ENCODE data around the gene ANXA10. TPM values are rescaled to one million over a fixed set of nuclear protein-coding genes. Genes with fewer than 3 reads are reported as not detected.

Gene ANXA10
- total RNA-seq, 4 donors from 2014 or later = not detected

DNA sequence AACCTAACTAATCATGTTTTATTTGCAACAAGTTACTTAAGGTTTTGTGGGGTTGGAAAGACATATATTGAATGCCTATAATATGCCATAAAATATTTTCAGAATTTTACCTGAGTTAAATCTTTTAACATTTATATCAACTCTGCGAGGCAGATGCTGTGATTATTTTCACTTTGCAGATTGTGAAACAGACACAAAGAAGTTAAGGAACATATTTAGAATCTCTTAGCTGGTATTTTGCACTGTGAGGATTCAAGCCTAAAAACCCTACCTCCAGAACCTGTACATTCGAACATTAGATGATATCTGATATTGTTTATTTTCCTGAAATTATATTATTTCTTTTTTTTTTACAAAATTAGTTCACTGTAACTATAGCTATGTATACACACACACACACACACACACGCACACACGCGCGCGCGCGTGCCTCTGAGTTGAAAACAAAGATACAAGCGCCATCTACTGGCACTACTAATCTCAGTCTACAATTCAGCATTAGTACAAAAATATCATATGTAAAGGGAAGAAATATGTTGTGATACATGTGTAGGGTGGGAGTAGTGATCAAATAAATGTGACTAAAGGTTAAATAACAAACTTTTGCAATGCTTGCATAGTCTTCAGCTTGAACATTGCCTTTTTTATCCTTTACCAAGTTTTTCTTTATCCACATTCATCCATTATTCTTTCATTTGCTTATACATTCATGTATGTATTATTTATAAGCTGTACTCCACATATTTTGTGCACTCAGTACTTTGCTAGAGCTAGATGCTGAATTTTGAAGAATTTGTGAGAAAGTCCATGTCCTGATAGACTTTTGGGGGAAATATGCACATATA, 61.5 kb downstream of the ANXA10 start:
- peak; percentile 59 for ATAC-seq (ENCODE audit: low FRiP score)
- DNase-seq (ENCODE audit: low spot score) = peak; percentile 50
- TF ChIP-seq, protein P1, sequence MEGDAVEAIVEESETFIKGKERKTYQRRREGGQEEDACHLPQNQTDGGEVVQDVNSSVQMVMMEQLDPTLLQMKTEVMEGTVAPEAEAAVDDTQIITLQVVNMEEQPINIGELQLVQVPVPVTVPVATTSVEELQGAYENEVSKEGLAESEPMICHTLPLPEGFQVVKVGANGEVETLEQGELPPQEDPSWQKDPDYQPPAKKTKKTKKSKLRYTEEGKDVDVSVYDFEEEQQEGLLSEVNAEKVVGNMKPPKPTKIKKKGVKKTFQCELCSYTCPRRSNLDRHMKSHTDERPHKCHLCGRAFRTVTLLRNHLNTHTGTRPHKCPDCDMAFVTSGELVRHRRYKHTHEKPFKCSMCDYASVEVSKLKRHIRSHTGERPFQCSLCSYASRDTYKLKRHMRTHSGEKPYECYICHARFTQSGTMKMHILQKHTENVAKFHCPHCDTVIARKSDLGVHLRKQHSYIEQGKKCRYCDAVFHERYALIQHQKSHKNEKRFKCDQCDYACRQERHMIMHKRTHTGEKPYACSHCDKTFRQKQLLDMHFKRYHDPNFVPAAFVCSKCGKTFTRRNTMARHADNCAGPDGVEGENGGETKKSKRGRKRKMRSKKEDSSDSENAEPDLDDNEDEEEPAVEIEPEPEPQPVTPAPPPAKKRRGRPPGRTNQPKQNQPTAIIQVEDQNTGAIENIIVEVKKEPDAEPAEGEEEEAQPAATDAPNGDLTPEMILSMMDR (IDR thresholded peaks at IDR 0.05) = no peak

DNA sequence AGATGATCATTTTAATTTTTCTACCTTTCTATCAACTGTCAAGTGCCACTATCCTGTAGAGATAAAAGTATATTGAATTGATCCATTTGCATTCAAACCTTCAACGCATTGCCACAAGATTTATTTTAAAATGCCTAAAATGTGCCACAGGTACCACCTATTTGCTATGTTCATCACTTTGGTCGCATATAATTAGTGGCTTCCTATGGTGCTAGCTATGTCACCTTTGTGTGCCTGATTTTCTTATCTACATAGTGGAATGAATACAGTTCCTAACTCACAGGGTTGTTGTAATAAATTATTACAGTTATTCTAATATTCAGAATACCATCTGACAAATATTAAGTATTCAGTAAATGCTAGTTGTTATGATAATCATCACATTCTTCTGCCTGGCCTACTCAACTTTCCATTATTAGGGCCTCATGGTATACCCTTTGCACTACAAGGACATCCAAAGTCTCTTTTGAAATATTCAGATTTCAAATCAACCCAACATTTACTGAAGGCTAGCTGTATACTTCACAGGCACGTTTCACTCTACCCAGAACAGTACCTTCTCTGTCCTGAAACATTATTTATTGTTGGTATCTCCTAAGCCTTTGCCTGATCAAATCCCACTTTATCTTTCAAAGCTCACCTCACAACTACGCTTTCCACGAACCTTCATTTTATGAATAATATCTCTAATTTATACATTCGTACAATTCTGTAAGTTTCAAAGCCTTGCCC, 62.4 kb downstream of the ANXA10 start:
- no peak for ATAC-seq (ENCODE audit: low FRiP score)
- TF ChIP-seq, protein P1 (IDR thresholded peaks at IDR 0.05) = no peak
- no peak for DNase-seq (ENCODE audit: low spot score)

DNA sequence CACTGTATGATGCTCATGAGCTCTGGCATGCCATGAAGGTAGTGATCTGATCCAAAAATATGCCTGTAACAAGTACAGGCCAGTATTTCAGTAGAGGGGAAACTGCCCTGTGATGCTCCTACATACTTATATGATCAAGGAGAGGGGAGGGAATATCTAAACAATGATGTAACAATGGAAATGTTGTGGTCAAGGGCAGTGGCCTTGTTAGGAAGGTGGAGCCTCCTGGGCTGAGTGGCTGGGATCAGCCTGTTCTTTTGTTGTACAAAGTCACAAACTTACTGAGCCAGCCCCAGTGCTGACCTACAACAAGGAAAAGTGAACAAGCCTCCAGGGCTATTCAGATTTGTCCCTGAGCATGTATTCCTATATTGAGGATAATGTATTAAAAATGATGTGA, 70.3 kb downstream of the ANXA10 start:
- TF ChIP-seq, protein P1 (IDR thresholded peaks at IDR 0.05) = no peak
- ATAC-seq (ENCODE audit: low FRiP score) (no peak), DNase-seq (ENCODE audit: low spot score) (no peak)

DNA sequence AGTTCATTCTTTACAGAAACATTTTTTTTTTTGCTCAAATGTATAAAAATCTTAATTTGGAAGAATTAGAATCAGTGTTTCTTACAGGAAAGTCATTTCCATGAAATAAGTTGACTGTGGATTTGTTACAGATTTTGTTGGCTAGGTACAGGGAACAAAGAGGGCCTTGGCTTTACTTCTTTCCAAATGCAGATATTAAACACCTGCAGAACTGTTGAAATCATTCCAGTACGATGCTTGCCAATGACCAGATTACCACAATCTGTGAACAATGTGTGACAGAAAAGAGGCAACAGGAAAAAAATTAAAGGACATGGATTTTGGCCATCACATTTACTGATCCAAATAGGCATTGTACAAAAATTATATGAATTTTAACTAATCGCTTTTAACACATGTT, 70.8 kb downstream of the ANXA10 start:
- TF ChIP-seq, protein P1 (IDR thresholded peaks at IDR 0.05) = no peak
- ATAC-seq (ENCODE audit: low FRiP score) (no peak), DNase-seq (ENCODE audit: low spot score) (no peak)

DNA sequence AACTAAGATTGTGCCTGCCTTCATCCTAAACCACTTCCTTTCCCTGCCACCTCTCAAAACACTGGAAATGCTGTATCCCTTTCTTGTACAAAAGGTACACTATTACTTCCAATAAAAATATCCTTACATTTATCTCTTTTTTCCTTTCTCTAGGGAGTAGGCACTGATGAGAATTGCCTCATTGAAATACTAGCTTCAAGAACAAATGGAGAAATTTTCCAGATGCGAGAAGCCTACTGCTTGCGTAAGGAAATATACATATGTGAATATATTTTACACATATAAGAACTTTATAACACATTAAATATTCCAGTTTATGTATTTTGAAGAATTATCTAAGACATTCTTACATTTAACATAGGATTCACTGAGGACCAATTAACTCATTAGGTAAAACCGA, 71.7 kb downstream of the ANXA10 start:
- TF ChIP-seq, protein P1 (IDR thresholded peaks at IDR 0.05) = no peak
- DNase-seq (ENCODE audit: low spot score) (no peak), ATAC-seq (ENCODE audit: low FRiP score) (no peak)

DNA sequence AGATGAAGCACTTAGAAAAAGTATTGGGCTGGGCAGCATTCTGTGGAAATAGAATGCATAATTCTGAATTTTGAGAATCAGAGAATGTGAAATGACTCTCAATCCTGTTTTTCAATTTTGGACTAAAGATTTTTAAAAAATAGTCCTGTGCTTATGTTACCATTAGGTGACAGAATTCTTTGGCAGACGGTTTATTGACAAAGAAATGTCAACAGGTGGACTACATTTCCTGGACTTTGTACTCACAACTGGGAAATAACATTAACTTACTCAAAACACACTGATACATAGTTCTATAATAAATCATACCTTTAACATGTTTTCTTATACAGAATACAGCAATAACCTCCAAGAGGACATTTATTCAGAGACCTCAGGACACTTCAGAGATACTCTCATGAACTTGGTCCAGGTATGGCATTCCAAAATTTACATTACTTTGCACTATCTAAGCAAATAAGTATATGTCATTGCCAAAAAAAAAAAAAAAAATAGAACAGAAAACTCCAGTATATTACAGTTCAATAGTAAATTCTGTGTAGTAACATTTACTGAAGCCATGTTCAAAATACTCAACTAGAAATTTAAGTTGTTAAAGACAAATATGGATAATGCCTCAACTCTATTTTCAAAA, 72.7 kb downstream of the ANXA10 start:
- TF ChIP-seq, protein P1 (IDR thresholded peaks at IDR 0.05) = no peak
- ATAC-seq (ENCODE audit: low FRiP score) (no peak), DNase-seq (ENCODE audit: low spot score) (no peak)
